WTC11 (cell line): ENCODE data around the gene DNAAF8. TPM values are rescaled to one million over a fixed set of nuclear protein-coding genes. Genes with fewer than 3 reads are reported as not detected.

Experiments
- ATAC-seq: fragments of 200-7000 bp; cut with Tn5 transposase; 2 replicates; pipeline ENCODE4 v1.10.0; 2021; ENCODE audit warnings: mild to moderate bottlenecking, moderate library complexity
- CTCF ChIA-PET: fragments of 300-600 bp; sonication (Branson Sonifier 250); formaldehyde crosslinking; loops from one replicate; lab custom pipeline; 2021; ENCODE audit warnings: antibody characterized with exemption; lab: Charles Lee
- POLR2A ChIA-PET: fragments of 350-600 bp; sonication (Branson Sonifier 250); formaldehyde crosslinking; loops from one replicate; lab custom pipeline; 2021; ENCODE audit warnings: antibody characterized with exemption; lab: Charles Lee
- DNase-seq: peaks from one replicate; pipeline ENCODE4 v3.0.0; 2021; ENCODE audit warnings: low spot score
- H3K27ac Mint-ChIP-seq: 2 replicates; pipeline ENCODE4 v1.8.0; 2021; ENCODE audit warnings: mixed read lengths
- H3K27me3 Mint-ChIP-seq: 2 replicates; pipeline ENCODE4 v1.8.0; 2021; ENCODE audit warnings: low read depth, mild to moderate bottlenecking, moderate library complexity, mixed read lengths
- H3K36me3 Mint-ChIP-seq: 2 replicates; pipeline ENCODE4 v1.8.0; 2021; ENCODE audit warnings: mixed read lengths
- H3K4me1 Mint-ChIP-seq: 2 replicates; pipeline ENCODE4 v1.8.0; 2022; ENCODE audit warnings: mixed read lengths
- H3K4me3 Mint-ChIP-seq: 2 replicates; pipeline ENCODE4 v1.8.0; 2021; ENCODE audit warnings: mild to moderate bottlenecking, moderate library complexity, mixed read lengths
- H3K9me3 Mint-ChIP-seq: 2 replicates; pipeline ENCODE4 v1.8.0; 2021; ENCODE audit warnings: mixed read lengths
- ELF4 ChIP-seq: sonication (generic); formaldehyde crosslinking; IDR thresholded peaks from 2 replicates; pipeline ENCODE4 v1.8.1; 2022; ENCODE audit warnings: low read depth, mild to moderate bottlenecking, moderate library complexity, missing genetic modification reagents
- ETV6 ChIP-seq: sonication (generic); formaldehyde crosslinking; IDR thresholded peaks from 2 replicates; pipeline ENCODE4 v1.8.1; 2022; ENCODE audit warnings: mild to moderate bottlenecking, missing genetic modification reagents
- FOXP1 ChIP-seq: sonication (generic); formaldehyde crosslinking; IDR thresholded peaks from 2 replicates; pipeline ENCODE4 v1.8.0; 2022; ENCODE audit warnings: missing genetic modification reagents, mild to moderate bottlenecking, moderate library complexity, borderline replicate concordance
- FOXP4 ChIP-seq: sonication (generic); formaldehyde crosslinking; IDR thresholded peaks from 2 replicates; pipeline ENCODE4 v1.8.0; 2022; ENCODE audit warnings: mild to moderate bottlenecking, missing genetic modification reagents
- GRHL2 ChIP-seq: fragments of 250-450 bp; sonication (Bioruptor Pico); IDR thresholded peaks from 2 replicates; pipeline ENCODE4 v1.8.0; 2022; ENCODE audit warnings: mild to moderate bottlenecking, moderate library complexity; ENCODE audit not compliant: insufficient replicate concordance, severe bottlenecking
- IRF1 ChIP-seq: sonication (generic); formaldehyde crosslinking; IDR thresholded peaks from 2 replicates; pipeline ENCODE4 v1.8.0; 2023; ENCODE audit warnings: missing genetic modification reagents
- NFYB ChIP-seq: sonication (generic); formaldehyde crosslinking; conservative IDR thresholded peaks from 2 replicates; pipeline ENCODE4 v1.8.0; 2022; ENCODE audit warnings: low read depth, missing genetic modification reagents
- NR1H2 ChIP-seq: sonication (generic); formaldehyde crosslinking; IDR thresholded peaks from 2 replicates; pipeline ENCODE4 v1.9.0; 2021; ENCODE audit warnings: mild to moderate bottlenecking, moderate library complexity, missing genetic modification reagents
- SMAD4 ChIP-seq: sonication (generic); formaldehyde crosslinking; IDR thresholded peaks from 2 replicates; pipeline ENCODE4 v1.8.0; 2022; ENCODE audit warnings: mild to moderate bottlenecking, missing genetic modification reagents
- SOX15 ChIP-seq: fragments of 250-450 bp; sonication (Bioruptor Pico); IDR thresholded peaks from 2 replicates; pipeline ENCODE4 v1.9.0; 2021; ENCODE audit warnings: mild to moderate bottlenecking
- USF2 ChIP-seq: sonication (generic); formaldehyde crosslinking; IDR thresholded peaks from 2 replicates; pipeline ENCODE4 v1.8.1; 2023; ENCODE audit warnings: mild to moderate bottlenecking, missing genetic modification reagents, moderate library complexity
- ZNF121 ChIP-seq: sonication (generic); formaldehyde crosslinking; IDR thresholded peaks from 2 replicates; pipeline ENCODE4 v1.8.0; 2023; ENCODE audit warnings: missing genetic modification reagents
- ZNF396 ChIP-seq: fragments of 250-450 bp; sonication (Bioruptor Pico); IDR thresholded peaks from 2 replicates; pipeline ENCODE4 v1.8.0; 2021; ENCODE audit warnings: mild to moderate bottlenecking, moderate library complexity, borderline replicate concordance
- ZNF532 ChIP-seq: fragments of 250-450 bp; sonication (Bioruptor Pico); IDR thresholded peaks from 2 replicates; pipeline ENCODE4 v1.9.0; 2021; ENCODE audit warnings: mild to moderate bottlenecking, borderline replicate concordance
- total RNA-seq: library from RNA; stranded (reverse); gene quantifications from 3 replicates; pipeline ENCODE4 v1.2.3, GENCODE V29; 2021

DNAAF8 gene
- total RNA-seq, 1 experiment from 2014 or later = 0.09 TPM

GRCh38 chr16:4689091-4689671 lies 45.2 kb upstream of the DNAAF8 start:
- ChIA-PET POLR2A (no interaction called here), CTCF (no interaction called here)
- H3K36me3 Mint-ChIP-seq = peaks cover 4% of the 10 kb centered on the region; the same call in 1 of the 2 replicates
- no peak for ATAC-seq
- H3K9me3 Mint-ChIP-seq = no peaks in the 10 kb centered on the region
- TF ChIP-seq ZNF396 (CRISPR knock-in tag) = no peak
- no peak for TF ChIP-seq ZNF121
- no peak for TF ChIP-seq IRF1 (CRISPR knock-in tag)
- no peak for TF ChIP-seq FOXP1
- TF ChIP-seq ETV6 (CRISPR knock-in tag) = no peak
- TF ChIP-seq FOXP4 (CRISPR knock-in tag) = no peak
- TF ChIP-seq, all 79 proteins: peak for 0
- DNase-seq = no peak
- Mint-ChIP-seq H3K4me3 (no peak overlapping the region), H3K27ac (no peak overlapping the region), H3K4me1 (no peaks in the 10 kb centered on the region), H3K27me3 (no peaks in the 10 kb centered on the region)

- Mint-ChIP-seq H3K4me1 (no peaks in the 10 kb centered on the region), H3K27me3 (no peaks in the 10 kb centered on the region), H3K4me3 (no peak overlapping the region), H3K27ac (peak overlapping the region; percentile 83), H3K9me3 (no peaks in the 10 kb centered on the region), H3K36me3 (peaks cover 1% of the 10 kb centered on the region; the same call in 1 of the 2 replicates)
- CTCF ChIA-PET = interaction anchor here (1.4 to 6.5 kb wide), 3 partner anchors 7 to 172 kb away, joined by 3 to 63 read pairs (median 6); no protein-coding TSS in a partner anchor
- no peak for ATAC-seq
- POLR2A ChIA-PET = interaction anchor here (0.6 kb wide), 1 partner anchor 61 kb away, joined by 3 read pairs; no protein-coding TSS in a partner anchor
- TF ChIP-seq ELF4 (CRISPR knock-in tag) = no peak
- no peak for TF ChIP-seq NFYB (CRISPR knock-in tag)
- TF ChIP-seq NR1H2 = no peak
- no peak for TF ChIP-seq ZNF532 (CRISPR knock-in tag)
- TF ChIP-seq ETV6 (CRISPR knock-in tag) = no peak
- no peak for TF ChIP-seq SOX15 (CRISPR knock-in tag)
- no peak for TF ChIP-seq GRHL2 (CRISPR knock-in tag)
- no peak for TF ChIP-seq SMAD4
- TF ChIP-seq USF2 (CRISPR knock-in tag) = no peak
- no peak for DNase-seq
Measured at GRCh38 chr16:4689864-4690704, 44.3 kb upstream of the DNAAF8 start.
